GM19193 (cell line): ENCODE results near the gene GLIS1.

Experiments used
- POLR2A ChIP-seq: IDR thresholded peaks from 4 replicates; pipeline ENCODE4 v1.6.1; 2011; ENCODE audit not compliant: insufficient read depth, insufficient read length; ENCODE audit errors: extremely low read depth

GLIS1 gene

DNA sequence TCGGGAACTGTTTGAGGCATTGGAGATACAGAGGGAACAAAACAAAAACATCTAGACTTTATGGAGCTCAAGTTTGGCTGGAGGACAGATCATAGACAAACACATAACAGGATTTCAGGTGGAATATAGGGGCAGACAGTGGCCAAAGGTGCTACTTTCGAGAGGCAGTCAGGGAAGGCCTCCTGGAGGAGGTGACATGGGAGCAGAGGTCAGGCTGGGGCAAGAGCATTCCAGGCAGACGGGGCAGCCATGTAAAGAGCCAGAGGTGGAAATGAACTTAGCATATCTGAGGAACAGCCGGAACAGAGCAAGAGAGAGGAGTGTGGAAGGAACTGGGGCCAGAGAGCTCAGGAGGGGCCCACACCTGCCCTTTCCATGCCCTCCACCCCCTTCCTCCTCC, 157.5 kb downstream of the GLIS1 start:
- no peak for TF ChIP-seq POLR2A

DNA sequence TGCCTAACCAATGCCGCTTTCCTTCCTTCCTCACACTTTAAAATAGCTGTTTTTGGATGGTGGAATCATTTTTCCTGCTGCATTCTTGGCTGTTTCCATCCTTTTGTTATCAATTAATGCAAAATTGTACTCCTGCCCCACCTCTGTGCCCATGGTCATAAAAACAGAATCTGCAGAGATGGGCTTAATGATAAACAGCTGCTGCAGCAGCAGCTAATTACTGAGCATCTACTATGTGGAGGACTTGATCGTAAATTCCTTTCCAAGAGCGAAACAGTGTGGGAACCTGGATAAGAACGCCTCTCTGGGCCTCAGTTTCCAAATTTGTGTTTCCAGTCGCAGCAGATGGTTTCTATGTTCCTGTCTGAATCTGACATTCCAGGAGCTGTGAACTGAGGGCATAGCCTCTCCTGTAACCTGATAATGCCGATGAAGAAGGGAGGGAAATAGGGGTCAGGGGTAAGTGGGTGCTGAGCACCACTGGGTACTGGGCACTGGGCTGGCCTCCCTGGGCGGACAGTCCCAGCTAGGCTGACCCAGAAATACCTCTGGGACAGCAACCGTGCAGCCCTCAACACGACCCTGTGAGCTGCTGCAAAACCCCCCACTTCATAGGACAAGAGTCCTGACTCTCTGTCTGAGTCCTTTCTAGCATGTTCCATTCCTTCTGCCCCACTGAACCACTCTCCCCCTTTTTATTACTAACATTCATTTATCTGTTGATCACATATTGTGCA, 158.1 kb downstream of the GLIS1 start:
- TF ChIP-seq POLR2A, result no peak

DNA sequence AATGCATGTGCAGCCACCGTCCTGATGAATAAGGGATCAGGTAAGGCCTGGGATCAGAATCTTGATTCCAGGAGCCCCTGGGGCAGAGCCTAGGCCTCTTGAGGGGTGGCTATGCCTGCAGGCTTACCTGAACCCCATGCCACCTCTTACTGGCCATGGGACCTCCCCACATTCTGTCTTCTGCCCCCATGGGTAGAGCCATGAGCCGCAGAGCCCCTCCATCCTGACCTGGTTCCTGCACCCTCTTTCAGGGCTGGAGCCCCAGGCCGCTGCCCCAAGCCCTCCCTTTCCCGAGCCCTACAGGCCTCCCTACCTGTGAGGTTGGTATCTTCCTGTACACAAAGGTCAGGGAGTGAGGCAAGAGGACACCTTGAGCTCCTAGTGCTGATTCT, 159.0 kb downstream of the GLIS1 start:
- TF ChIP-seq POLR2A, result no peak

DNA sequence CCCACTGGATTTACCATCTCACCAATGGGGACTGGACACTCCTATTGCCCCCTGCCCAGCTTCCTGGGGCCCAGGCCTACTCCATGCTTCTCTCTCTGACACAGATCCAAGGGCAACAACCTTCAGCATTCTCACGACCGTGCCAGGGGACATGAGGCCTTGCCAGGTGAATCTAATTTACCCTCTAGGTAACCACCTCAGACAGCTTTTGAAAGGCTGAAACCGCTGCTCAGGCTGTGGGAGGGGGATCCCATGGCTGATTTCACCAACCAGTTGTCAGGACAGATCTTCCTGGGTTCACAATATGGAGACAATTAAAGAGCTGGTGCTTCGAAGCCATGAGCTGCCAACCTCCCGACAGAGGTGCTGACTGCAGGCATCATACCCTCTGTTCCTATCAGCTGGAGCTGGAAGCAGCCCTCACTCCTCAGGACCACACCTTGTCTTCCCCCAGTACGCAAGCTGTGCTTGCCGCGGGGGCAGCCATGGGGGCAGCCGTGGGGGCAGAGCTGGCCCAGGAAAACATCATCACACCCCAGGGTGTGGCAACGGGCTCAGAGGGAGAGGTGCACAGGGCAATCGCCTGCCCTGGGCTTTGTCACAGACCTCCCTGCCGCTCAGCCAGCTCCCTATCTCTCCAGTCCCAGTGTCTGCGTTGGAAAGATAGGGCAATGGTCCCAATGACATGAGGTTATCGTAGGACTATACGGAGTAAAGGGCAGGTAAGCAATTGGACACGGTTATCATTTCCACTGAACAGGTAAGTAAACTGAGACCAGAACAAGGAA, 159.5 kb downstream of the GLIS1 start:
- TF ChIP-seq POLR2A, result no peak

DNA sequence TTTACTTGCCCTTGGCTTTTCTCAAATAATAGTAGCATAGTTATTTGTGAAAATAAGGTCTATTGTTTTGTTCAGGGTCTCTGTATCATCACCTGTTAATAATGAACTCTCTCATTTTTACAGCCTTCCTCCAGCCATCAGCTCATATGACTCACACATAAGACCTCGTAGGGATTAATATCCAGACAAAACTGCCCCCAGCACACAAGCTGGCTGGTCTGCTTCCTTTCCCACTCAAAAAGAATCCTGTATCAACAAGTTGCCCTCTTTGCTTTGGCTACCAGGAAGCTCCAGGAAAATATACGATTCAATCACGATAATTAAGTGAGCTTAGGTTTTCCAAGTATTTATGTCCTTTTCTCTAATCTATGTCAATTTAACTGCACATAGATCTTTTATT, 160.6 kb downstream of the GLIS1 start:
- TF ChIP-seq POLR2A, result no peak

DNA sequence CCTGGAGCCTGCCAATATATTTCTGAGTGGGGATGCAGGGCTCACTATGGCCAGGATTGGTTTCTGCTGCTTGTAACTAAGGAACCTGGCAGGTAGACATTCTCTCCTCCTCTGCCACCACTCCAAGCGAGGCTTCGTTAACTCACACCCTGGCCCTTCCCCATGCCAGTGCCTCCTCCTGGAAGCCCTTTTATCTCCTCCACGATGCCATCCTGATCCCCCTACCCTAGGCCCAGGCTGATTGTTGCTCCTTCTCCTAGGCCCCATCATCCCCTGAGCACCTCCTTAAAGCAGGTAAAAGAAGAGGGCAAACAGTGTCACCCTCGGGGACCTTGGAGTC, 161.2 kb downstream of the GLIS1 start:
- TF ChIP-seq POLR2A, result no peak

DNA sequence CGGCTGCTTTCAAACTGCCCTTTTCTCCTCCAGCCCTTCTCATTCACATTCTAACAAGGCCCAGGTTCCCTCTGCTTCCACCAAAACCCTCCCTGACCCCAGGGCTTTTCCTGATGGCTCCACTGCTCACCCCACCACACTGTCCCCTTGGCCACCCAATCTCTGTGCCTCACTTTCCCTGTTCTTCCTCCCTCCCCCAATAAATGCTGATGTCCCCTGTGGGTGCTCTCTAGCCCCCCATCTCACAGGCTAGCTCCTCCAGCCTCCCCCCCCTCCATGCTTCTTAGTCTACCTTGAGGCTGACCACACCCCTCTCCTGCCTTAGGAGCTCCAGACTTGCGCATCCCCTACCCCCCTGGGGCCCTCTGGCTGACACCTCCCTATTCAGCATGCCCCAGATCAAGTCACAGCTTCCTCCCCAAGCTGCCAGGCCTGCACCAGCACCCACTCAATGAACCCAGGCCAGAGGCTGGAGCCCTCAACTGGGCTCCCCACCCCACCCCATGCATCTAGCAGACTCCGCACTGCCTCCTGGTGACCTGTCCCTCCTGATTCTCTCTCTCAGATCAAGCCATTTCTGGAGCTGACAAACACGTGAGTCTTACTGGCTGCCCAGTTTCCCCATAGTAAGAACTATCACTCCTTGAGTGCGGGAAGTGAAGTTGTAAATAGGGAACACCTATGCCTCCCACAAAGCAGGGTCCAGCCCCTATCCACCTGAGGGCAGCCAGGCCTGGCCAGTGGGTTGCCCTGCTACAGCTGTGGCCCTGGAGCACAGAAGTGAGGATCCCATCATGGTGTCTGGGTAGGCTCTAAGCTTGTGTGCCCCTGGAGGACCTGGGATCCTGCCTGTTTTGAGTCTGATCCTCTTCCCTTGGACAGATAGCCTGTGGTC, 161.9 kb downstream of the GLIS1 start:
- no peak for TF ChIP-seq POLR2A

DNA sequence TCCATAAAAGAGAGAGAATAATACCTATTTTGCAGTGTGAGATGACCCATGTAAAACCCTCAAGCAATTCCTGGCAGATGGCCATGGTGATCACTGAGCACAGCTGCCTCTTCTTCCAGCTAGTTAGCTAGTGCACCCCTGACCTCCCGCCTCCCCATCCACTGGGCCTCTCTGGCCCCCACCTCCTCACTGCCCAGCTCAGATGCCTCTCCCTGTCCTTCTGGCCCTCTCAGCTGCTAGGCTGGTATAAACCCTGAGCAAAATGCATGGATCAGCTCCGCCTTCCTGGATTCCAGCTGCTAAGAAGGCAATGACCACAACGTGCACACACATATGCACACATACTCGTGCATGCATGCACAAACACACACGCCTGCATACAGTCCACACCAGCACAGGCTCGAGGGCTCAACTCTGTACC, 162.6 kb downstream of the GLIS1 start:
- no peak for TF ChIP-seq POLR2A

DNA sequence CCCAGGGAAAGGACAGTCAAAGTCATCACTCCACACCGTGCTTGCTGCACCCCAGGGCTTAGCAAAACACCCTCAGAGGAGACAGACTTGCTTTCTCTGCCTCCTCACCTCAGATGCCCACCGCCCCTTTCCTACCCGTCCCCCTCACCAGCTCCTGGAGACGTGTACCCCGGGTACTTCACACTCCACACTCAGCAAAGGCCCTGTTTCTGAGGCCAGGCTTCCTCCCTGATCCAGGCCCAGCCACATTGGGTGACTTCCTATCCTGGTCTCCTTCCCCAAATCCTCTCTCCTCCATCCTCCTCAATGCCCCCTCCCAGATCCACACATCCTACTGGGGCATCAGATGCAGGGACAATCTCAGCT, 163.0 kb downstream of the GLIS1 start:
- TF ChIP-seq POLR2A, result no peak

DNA sequence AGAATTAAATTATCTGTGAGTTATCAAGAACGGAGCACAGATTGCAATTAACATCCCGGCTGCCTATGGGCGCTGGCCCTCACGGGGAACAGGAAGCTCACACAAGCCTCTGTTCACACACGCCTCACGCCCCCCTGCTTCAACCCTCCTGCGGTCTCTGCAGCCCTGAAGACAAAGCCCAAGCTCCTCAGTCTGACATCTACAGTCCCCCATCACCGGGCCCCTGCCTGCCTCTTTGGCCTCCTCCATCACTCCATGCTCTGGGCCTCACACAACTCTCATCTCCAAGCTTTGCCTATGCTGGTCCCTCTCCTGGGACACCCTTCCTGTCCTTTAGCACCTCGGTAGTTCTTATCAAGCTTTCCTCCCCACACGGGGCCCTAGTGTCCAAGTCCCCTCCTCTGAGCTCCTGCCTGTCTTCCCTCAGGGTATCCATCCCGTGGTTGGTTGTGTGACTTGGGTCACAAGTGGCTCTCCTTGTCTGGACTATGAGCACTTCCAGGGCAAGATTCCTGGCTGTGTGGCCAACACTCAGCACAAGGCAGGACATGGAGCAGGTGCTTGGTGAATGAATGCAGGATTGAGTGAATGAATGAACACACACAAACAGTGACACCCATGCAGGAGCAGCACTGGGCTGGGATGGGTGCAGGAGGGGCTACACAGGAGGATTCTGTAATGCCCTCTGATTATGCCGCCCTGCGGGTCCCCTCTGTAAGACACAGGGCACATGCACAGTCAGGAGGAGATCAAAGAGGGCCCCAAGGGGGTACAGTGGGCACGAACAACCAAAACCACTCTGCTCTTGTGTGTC, 163.6 kb downstream of the GLIS1 start:
- no peak for TF ChIP-seq POLR2A

DNA sequence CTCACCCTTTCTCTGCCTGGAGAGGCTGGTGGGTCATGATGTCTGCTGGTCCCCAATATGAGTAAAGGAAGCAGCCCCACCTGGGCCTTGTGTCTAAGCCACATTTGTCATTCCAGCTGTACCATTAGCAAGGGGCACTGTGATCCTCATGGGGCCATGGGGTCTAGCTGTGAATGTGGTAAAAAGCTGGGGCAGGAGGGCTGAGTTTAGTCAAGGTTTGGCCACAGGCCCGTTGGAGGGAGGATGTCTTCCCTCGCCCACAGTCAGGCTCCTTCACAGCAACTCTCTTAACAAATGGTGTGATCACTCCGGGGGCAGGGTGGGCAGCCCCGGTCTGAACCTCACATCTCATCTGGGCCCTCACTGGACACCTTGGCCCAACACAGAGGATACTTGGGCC, 164.3 kb downstream of the GLIS1 start:
- TF ChIP-seq POLR2A, result no peak

DNA sequence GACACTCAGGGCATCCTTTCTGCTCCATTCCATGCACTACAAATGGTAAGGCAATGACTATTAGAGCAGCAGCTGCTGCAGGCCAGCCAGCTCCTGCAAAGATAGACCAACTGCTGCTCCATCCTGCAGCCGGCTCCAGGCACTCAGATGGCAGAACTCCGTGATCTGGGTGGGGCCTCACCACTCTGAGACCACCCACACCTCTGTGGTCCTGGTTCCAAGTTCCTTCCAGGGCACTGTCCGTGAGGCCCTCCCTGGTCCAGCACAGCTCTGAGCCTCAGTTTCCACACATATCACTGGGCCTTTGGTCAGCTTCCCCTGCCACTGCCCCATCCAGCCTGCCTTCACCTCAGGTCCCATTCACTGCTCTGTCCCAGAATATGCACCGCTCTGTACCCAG, 165.0 kb downstream of the GLIS1 start:
- no peak for TF ChIP-seq POLR2A

DNA sequence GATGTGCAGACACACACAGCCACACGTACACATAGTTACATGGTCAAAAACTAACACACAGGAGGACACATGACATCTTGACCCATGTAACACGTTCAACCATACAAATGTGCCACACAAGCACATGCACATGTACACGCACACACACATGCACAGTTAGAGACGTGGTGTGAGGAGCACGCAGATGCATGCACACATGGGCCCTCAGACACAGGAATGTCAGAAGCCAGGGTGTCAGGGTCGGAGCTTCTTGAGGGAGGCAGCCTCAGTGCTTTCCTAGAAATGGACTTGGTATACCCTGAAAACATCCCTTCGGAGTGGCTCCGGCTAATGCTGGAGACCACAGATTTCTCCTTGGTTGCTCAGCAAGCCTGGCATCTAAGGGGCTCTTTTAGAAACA, 165.4 kb downstream of the GLIS1 start:
- no peak for TF ChIP-seq POLR2A

DNA sequence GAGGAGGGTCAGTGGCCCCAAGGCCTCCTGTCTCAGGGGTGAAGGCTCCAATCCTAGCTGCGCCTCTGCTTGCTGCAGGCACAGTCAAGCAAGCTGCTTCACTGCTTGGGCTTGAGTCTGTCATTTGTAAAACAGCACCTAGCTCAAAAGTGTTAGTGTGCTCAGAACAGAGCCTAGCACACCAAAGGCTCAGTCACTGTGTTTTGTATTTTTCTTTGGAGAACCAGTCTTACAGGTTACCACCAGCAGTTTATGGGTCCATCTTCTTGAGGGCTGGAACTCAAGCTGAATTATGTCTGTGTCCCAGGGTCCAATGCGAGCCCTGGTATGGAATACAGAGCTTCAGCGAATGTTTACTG, 166.2 kb downstream of the GLIS1 start:
- TF ChIP-seq POLR2A, result no peak
